ENCODE results near the gene MIB1. TPM values are rescaled to one million over a fixed set of nuclear protein-coding genes. Genes with fewer than 3 reads are reported as not detected.
"Not testable (repeated sequence)": the region's sequence is repeated elsewhere in the genome, so short reads cannot be mapped to it uniquely, and the experiment has no call there.

The MIB1 gene
- total and polyA plus RNA-seq, 5 experiments from 2014 or later, result 3.8 to 21.5 (median 7.1) TPM

GRCh38 chr18:21796089-21796488, 55.5 kb downstream of the MIB1 start:
- DNase-seq, H3K27me3 Mint-ChIP-seq, H3K4me1 Mint-ChIP-seq, H3K4me3 Mint-ChIP-seq, POLR2A ChIA-PET, H3K9me3 Mint-ChIP-seq, ATAC-seq: not testable (repeated sequence)
- H3K36me3 Mint-ChIP-seq, result peaks cover 0 to 54% (median 17%) of the 10 kb centered on the region in 3 donors
- peak overlapping the region in 1 of 10 donors; percentile 68 for H3K27ac Mint-ChIP-seq

DNA sequence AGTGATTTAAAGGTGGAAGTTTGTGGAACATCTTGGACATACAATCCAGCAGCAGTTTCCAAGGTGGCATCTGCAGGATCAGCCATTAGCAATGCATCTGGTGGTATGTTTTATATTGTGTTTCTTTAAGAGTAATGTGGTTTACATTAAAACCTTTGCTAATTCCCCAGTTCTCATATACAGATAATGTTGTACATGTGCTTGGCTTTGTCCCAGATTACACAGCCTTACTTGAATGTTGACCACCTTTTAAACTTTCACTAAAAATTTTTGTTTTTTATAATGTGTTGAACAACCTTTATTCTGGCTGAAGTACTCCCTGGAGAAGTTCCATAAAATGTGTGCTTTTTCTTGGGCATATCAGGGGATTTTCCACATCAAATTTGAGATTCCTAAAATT, 57.5 kb downstream of the MIB1 start:
- Mint-ChIP-seq H3K27me3 (no peaks in the 10 kb centered on the region), H3K4me3 (no peak overlapping the region), H3K27ac (peak overlapping the region in 1 of 10 donors; percentile 6), H3K4me1 (peaks cover 0 to 1% (median under 1%) of the 10 kb centered on the region in 4 donors), H3K9me3 (no peaks in the 10 kb centered on the region), H3K36me3 (peaks cover 0 to 60% (median 16%) of the 10 kb centered on the region in 3 donors)
- POLR2A ChIA-PET, result no interaction called here
- no peak for ATAC-seq
- no peak for DNase-seq

- H3K36me3 Mint-ChIP-seq, result peaks cover 0 to 68% (median 24%) of the 10 kb centered on the region in 3 donors
Measured at GRCh38 chr18:21799721-21800120, 59.1 kb downstream of the MIB1 start.

DNA sequence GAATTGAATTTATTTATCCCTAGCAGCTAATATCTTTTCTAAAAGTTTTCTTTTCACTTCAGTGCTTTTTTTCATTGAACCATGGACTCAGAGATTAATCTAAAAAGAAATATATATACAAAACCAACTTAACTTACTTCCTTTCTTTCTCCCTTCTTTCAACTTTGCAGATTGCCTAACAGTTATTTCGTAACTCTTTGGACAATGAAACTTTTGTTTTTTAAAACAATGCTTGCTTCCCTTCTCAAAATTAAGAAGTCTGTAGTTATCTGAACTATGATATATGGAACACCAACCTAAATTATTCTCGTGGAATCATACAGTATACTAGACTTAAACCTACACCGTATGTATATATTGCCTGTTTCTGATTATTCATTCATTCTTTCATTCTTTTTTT, 62.9 kb downstream of the MIB1 start:
- ATAC-seq, result no peak
- Mint-ChIP-seq H3K36me3 (peaks cover 3 to 65% (median 35%) of the 10 kb centered on the region in 3 donors), H3K27ac (no peak overlapping the region), H3K4me3 (no peak overlapping the region), H3K4me1 (peaks cover 0 to 1% (median 0%) of the 10 kb centered on the region in 4 donors), H3K27me3 (no peaks in the 10 kb centered on the region), H3K9me3 (peaks cover 0 to under 1% (median 0%) of the 10 kb centered on the region in 9 donors)
- POLR2A ChIA-PET, result no interaction called here
- no peak for DNase-seq

More at GRCh38 chr18:21799721-21800120, 59.1 kb downstream of the MIB1 start:
- H3K27me3 Mint-ChIP-seq, result no peaks in the 10 kb centered on the region
- DNase-seq (no peak), ATAC-seq (no peak)
- H3K9me3 Mint-ChIP-seq, result no peaks in the 10 kb centered on the region
- no peak overlapping the region for H3K4me3 Mint-ChIP-seq
- H3K4me1 Mint-ChIP-seq, result peaks cover 0 to 1% (median 0%) of the 10 kb centered on the region in 4 donors
- POLR2A ChIA-PET, result no interaction called here
- no peak overlapping the region for H3K27ac Mint-ChIP-seq

DNA sequence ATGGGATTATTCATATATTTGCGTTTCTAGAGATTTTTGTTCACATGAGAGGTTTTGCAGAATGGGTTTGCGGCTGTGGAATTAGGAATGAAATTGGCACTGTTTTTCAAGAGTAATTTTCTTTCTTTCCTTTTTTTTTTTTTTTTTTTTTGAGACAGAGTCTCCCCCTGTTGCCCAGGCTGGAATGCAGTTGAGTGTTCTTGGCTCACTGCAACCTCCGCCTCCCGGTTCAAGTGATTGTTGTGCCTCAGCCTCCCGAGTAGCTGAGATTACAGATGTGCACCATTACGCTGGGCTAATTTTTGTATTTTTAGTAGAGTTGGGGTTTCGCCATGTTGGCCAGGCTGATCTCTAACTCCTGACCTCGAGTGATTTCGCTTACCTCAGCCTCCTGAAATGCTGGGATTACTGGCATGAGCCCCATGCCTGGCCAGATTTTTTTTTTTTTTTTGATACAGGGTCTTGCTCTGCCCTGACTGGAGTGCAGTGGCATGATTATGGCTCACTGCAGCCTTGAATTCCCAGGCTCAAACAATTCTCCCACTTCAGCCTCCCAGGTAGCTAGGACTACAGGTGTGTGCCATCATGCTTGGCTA, 65.3 kb downstream of the MIB1 start:
- no peak for DNase-seq
- H3K27me3 Mint-ChIP-seq, result no peaks in the 10 kb centered on the region
- H3K27ac Mint-ChIP-seq, result no peak overlapping the region
- ATAC-seq, result no peak
- H3K36me3 Mint-ChIP-seq, result peaks cover 18 to 68% (median 54%) of the 10 kb centered on the region in 3 donors
- peaks cover 0 to 13% (median 2%) of the 10 kb centered on the region in 9 donors for H3K9me3 Mint-ChIP-seq
- no peak overlapping the region for H3K4me3 Mint-ChIP-seq
- H3K4me1 Mint-ChIP-seq, result peaks cover 0 to 1% (median 0%) of the 10 kb centered on the region in 4 donors
- POLR2A ChIA-PET, result interaction anchor here (0.7 kb wide), 2 partner anchors 11 to 721 kb away, joined by 5 to 6 read pairs; no protein-coding TSS in a partner anchor

- H3K27me3 Mint-ChIP-seq, result no peaks in the 10 kb centered on the region
- H3K4me1 Mint-ChIP-seq, result peaks cover 0 to 5% (median under 1%) of the 10 kb centered on the region in 4 donors
- peaks cover 0 to 13% (median 2%) of the 10 kb centered on the region in 9 donors for H3K9me3 Mint-ChIP-seq
- DNase-seq (no peak), ATAC-seq (no peak)
- H3K27ac Mint-ChIP-seq, result no peak overlapping the region
- POLR2A ChIA-PET, result no interaction called here
- H3K36me3 Mint-ChIP-seq, result peaks cover 18 to 48% (median 48%) of the 10 kb centered on the region in 3 donors
- H3K4me3 Mint-ChIP-seq, result no peak overlapping the region
Measured at GRCh38 chr18:21808185-21808584, 67.6 kb downstream of the MIB1 start.

GRCh38 chr18:21809725-21810124, 69.1 kb downstream of the MIB1 start:
- POLR2A ChIA-PET, result no interaction called here
- no peak for DNase-seq
- Mint-ChIP-seq H3K4me1 (peaks cover 0 to 5% (median 0%) of the 10 kb centered on the region in 4 donors), H3K36me3 (peaks cover 18 to 45% (median 41%) of the 10 kb centered on the region in 3 donors), H3K4me3 (no peak overlapping the region), H3K9me3 (peaks cover 0 to 13% (median 2%) of the 10 kb centered on the region in 9 donors), H3K27ac (no peak overlapping the region), H3K27me3 (no peaks in the 10 kb centered on the region)
- ATAC-seq, result no peak

DNA sequence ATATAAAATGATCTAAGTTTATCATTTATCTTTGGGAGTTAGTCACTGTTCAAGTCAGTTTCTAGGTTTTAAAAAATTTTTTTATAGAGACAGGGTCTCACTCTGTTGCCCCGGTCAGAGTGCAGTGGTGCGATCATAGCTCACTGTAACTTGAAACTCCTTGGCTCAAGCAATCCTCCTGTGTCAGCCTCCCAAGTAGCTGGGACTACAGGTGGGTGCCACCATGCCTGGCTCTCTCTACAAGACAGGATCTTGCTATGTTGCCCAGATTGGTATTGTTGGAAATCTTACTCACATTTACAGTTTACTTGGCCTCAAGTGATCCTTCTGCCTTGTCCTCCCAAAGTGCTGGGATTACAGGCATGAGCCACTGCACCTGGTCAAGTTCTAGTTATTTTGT, 74.5 kb downstream of the MIB1 start:
- no peak for ATAC-seq
- POLR2A ChIA-PET, result no interaction called here

DNA sequence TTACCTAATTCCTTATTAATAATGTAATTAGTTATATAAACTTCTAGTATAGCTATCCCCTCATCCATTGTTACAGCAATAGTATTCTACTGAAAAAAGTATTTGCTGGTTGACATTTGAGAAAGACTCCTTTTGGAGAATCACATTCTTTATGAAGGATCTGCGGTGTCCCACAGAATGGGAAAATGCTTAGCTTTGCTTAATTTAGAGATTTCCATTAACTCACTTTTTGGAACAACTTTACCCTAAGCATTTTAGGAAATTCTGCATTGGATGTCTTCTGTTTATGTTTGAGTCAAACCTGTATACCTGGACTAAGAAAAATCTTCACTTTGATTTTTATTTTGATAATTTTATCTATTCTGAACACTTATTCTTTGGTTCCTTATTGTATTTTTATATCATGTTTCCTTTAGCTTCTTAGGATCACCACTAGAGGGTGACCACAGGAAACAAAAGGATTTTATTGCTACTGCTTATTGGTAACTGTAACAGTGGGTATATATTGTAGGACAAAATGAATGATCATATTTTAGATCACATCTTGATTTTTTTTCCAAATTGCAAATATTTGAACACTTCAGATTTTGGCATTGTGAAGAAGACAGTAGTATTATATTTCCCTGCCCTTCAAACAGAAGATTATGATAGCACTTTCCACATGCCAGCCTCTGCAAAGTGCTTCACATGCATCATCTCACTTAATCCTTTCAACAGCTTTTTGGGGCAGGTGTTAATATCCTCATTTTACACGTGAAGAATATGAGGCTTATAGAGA, 79.6 kb downstream of the MIB1 start:
- DNase-seq, result no peak
- peaks cover 13 to 74% (median 15%) of the 10 kb centered on the region in 3 donors for H3K36me3 Mint-ChIP-seq
- ATAC-seq, result no peak
- H3K9me3 Mint-ChIP-seq, result no peaks in the 10 kb centered on the region
- H3K27me3 Mint-ChIP-seq, result no peaks in the 10 kb centered on the region
- no peak overlapping the region for H3K4me3 Mint-ChIP-seq
- H3K27ac Mint-ChIP-seq, result no peak overlapping the region
- POLR2A ChIA-PET, result no interaction called here
- no peaks in the 10 kb centered on the region for H3K4me1 Mint-ChIP-seq

More for the DNA sequence above, 74.5 kb downstream of the MIB1 start:
- DNase-seq, result no peak
- Mint-ChIP-seq H3K4me3 (no peak overlapping the region), H3K36me3 (peaks cover 15 to 52% (median 23%) of the 10 kb centered on the region in 3 donors), H3K27ac (peak overlapping the region in 1 of 10 donors; percentile 10), H3K4me1 (peaks cover 0 to 5% (median 0%) of the 10 kb centered on the region in 4 donors), H3K9me3 (peaks cover 0 to 2% (median 0%) of the 10 kb centered on the region in 9 donors), H3K27me3 (no peaks in the 10 kb centered on the region)

- peaks cover 13 to 72% (median 16%) of the 10 kb centered on the region in 3 donors for H3K36me3 Mint-ChIP-seq
- H3K4me3 Mint-ChIP-seq, result no peak overlapping the region
- no peak overlapping the region for H3K27ac Mint-ChIP-seq
- DNase-seq, result no peak
- ATAC-seq, result no peak
- H3K9me3 Mint-ChIP-seq, result no peaks in the 10 kb centered on the region
- POLR2A ChIA-PET, result no interaction called here
- H3K27me3 Mint-ChIP-seq, result no peaks in the 10 kb centered on the region
- no peaks in the 10 kb centered on the region for H3K4me1 Mint-ChIP-seq
Measured at GRCh38 chr18:21820811-21821143, 80.2 kb downstream of the MIB1 start.

GRCh38 chr18:21823848-21824247, 83.3 kb downstream of the MIB1 start:
- ATAC-seq (no peak), DNase-seq (no peak)
- Mint-ChIP-seq H3K27me3 (no peaks in the 10 kb centered on the region), H3K4me1 (no peaks in the 10 kb centered on the region), H3K9me3 (no peaks in the 10 kb centered on the region), H3K4me3 (no peak overlapping the region), H3K36me3 (peaks cover 0 to 52% (median 10%) of the 10 kb centered on the region in 3 donors), H3K27ac (no peak overlapping the region)
- POLR2A ChIA-PET, result no interaction called here

DNA sequence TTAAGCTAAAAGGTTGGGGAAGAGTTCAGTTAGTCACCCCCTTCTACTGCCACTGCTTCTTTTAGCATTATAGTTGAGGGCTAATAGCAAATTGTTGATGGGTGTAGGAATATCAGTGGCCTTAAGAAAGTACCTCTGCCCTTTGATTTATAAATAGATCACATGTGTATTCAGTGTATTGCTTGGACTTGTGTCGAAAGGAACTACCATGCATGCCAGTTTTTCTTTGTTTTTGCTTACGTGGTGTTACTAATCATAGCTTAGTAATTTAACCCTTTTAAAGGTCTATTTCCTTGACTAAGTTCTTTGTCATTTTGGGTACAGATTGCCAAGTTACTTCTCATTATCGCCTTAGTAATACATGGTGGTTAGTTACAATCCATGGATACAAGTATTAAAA, 85.6 kb downstream of the MIB1 start:
- ATAC-seq (no peak), DNase-seq (no peak)
- Mint-ChIP-seq H3K4me1 (no peaks in the 10 kb centered on the region), H3K9me3 (no peaks in the 10 kb centered on the region), H3K4me3 (no peak overlapping the region), H3K27ac (no peak overlapping the region), H3K36me3 (peaks cover 0 to 35% (median 5%) of the 10 kb centered on the region in 3 donors), H3K27me3 (no peaks in the 10 kb centered on the region)
- POLR2A ChIA-PET, result interaction anchor here (0.6 kb wide), 1 partner anchor 77 kb away, joined by 8 read pairs; no protein-coding TSS in a partner anchor

GRCh38 chr18:21826641-21827302, 86.2 kb downstream of the MIB1 start:
- ATAC-seq, result no peak
- POLR2A ChIA-PET, result no interaction called here
- Mint-ChIP-seq H3K27ac (no peak overlapping the region), H3K4me3 (no peak overlapping the region), H3K36me3 (peaks cover 0 to 33% (median 5%) of the 10 kb centered on the region in 3 donors), H3K27me3 (no peaks in the 10 kb centered on the region), H3K9me3 (no peaks in the 10 kb centered on the region), H3K4me1 (no peaks in the 10 kb centered on the region)
- no peak for DNase-seq
